WTC11 (cell line): ENCODE results near the gene NFYB. TPM values are rescaled to one million over a fixed set of nuclear protein-coding genes. Genes with fewer than 3 reads are reported as not detected.

ENCODE experiments used
- ATAC-seq: fragments of 200-7000 bp; cut with Tn5 transposase; 2 replicates; pipeline ENCODE4 v1.10.0; 2021; ENCODE audit warnings: mild to moderate bottlenecking, moderate library complexity
- CTCF ChIA-PET: fragments of 300-600 bp; sonication (Branson Sonifier 250); formaldehyde crosslinking; loops from one replicate; lab custom pipeline; 2021; ENCODE audit warnings: antibody characterized with exemption; lab: Charles Lee
- POLR2A ChIA-PET: fragments of 350-600 bp; sonication (Branson Sonifier 250); formaldehyde crosslinking; loops from one replicate; lab custom pipeline; 2021; ENCODE audit warnings: antibody characterized with exemption; lab: Charles Lee
- DNase-seq: peaks from one replicate; pipeline ENCODE4 v3.0.0; 2021; ENCODE audit warnings: low spot score
- H3K27ac Mint-ChIP-seq: 2 replicates; pipeline ENCODE4 v1.8.0; 2021; ENCODE audit warnings: mixed read lengths
- H3K27me3 Mint-ChIP-seq: 2 replicates; pipeline ENCODE4 v1.8.0; 2021; ENCODE audit warnings: low read depth, mild to moderate bottlenecking, moderate library complexity, mixed read lengths
- H3K36me3 Mint-ChIP-seq: 2 replicates; pipeline ENCODE4 v1.8.0; 2021; ENCODE audit warnings: mixed read lengths
- H3K4me1 Mint-ChIP-seq: 2 replicates; pipeline ENCODE4 v1.8.0; 2022; ENCODE audit warnings: mixed read lengths
- H3K4me3 Mint-ChIP-seq: 2 replicates; pipeline ENCODE4 v1.8.0; 2021; ENCODE audit warnings: mild to moderate bottlenecking, moderate library complexity, mixed read lengths
- H3K9me3 Mint-ChIP-seq: 2 replicates; pipeline ENCODE4 v1.8.0; 2021; ENCODE audit warnings: mixed read lengths
- CREB1 ChIP-seq: sonication (generic); formaldehyde crosslinking; IDR thresholded peaks from 2 replicates; pipeline ENCODE4 v1.8.0; 2023; ENCODE audit warnings: mild to moderate bottlenecking, missing genetic modification reagents
- CREM ChIP-seq: sonication (generic); formaldehyde crosslinking; IDR thresholded peaks from 2 replicates; pipeline ENCODE4 v1.8.1; 2022; ENCODE audit warnings: mild to moderate bottlenecking, missing genetic modification reagents, moderate library complexity
- ELF4 ChIP-seq: sonication (generic); formaldehyde crosslinking; IDR thresholded peaks from 2 replicates; pipeline ENCODE4 v1.8.1; 2022; ENCODE audit warnings: low read depth, mild to moderate bottlenecking, moderate library complexity, missing genetic modification reagents
- EMX1 ChIP-seq: fragments of 250-450 bp; sonication (Bioruptor Pico); IDR thresholded peaks from 2 replicates; pipeline ENCODE4 v1.8.0; 2021; ENCODE audit warnings: mild to moderate bottlenecking
- GABPB1 ChIP-seq: sonication (generic); formaldehyde crosslinking; IDR thresholded peaks from 2 replicates; pipeline ENCODE4 v1.8.1; 2023; ENCODE audit warnings: mild to moderate bottlenecking, missing genetic modification reagents
- GTF2I ChIP-seq: fragments of 250-450 bp; sonication (Bioruptor Pico); conservative IDR thresholded peaks from 2 replicates; pipeline ENCODE4 v1.4.0; 2021; ENCODE audit warnings: mild to moderate bottlenecking
- HMGA2 ChIP-seq: fragments of 250-450 bp; sonication (Bioruptor Pico); IDR thresholded peaks from 2 replicates; pipeline ENCODE4 v1.4.0; 2021; ENCODE audit warnings: mild to moderate bottlenecking, moderate library complexity
- JAZF1 ChIP-seq: fragments of 250-450 bp; sonication (Bioruptor Pico); IDR thresholded peaks from 2 replicates; pipeline ENCODE4 v1.9.0; 2021; ENCODE audit warnings: moderate library complexity, mild to moderate bottlenecking, inconsistent platforms
- MXD4 ChIP-seq: fragments of 250-450 bp; sonication (Bioruptor Pico); IDR thresholded peaks from 2 replicates; pipeline ENCODE4 v1.8.0; 2021; ENCODE audit warnings: mild to moderate bottlenecking, moderate library complexity, borderline replicate concordance
- MYBL2 ChIP-seq: sonication (generic); formaldehyde crosslinking; IDR thresholded peaks from 2 replicates; pipeline ENCODE4 v1.8.1; 2023; ENCODE audit warnings: mild to moderate bottlenecking, moderate library complexity, missing genetic modification reagents
- NFYB ChIP-seq: sonication (generic); formaldehyde crosslinking; conservative IDR thresholded peaks from 2 replicates; pipeline ENCODE4 v1.8.0; 2022; ENCODE audit warnings: low read depth, missing genetic modification reagents
- OVOL2 ChIP-seq: fragments of 250-450 bp; sonication (Bioruptor Pico); IDR thresholded peaks from 2 replicates; pipeline ENCODE4 v1.9.0; 2021; ENCODE audit warnings: mild to moderate bottlenecking, borderline replicate concordance
- PRRX2 ChIP-seq: fragments of 250-450 bp; sonication (Bioruptor Pico); IDR thresholded peaks from 2 replicates; pipeline ENCODE4 v1.8.0; 2021; ENCODE audit warnings: mild to moderate bottlenecking
- SMAD4 ChIP-seq: sonication (generic); formaldehyde crosslinking; IDR thresholded peaks from 2 replicates; pipeline ENCODE4 v1.8.0; 2022; ENCODE audit warnings: mild to moderate bottlenecking, missing genetic modification reagents
- ZNF121 ChIP-seq: sonication (generic); formaldehyde crosslinking; IDR thresholded peaks from 2 replicates; pipeline ENCODE4 v1.8.0; 2023; ENCODE audit warnings: missing genetic modification reagents
- ZNF232 ChIP-seq: sonication (generic); formaldehyde crosslinking; IDR thresholded peaks from 2 replicates; pipeline ENCODE4 v1.8.0; 2022; ENCODE audit warnings: mild to moderate bottlenecking, missing genetic modification reagents
- ZNF396 ChIP-seq: fragments of 250-450 bp; sonication (Bioruptor Pico); IDR thresholded peaks from 2 replicates; pipeline ENCODE4 v1.8.0; 2021; ENCODE audit warnings: mild to moderate bottlenecking, moderate library complexity, borderline replicate concordance
- ZNF416 ChIP-seq: fragments of 250-450 bp; sonication (Bioruptor Pico); IDR thresholded peaks from 2 replicates; pipeline ENCODE4 v1.9.0; 2021; ENCODE audit warnings: mild to moderate bottlenecking, inconsistent platforms
- total RNA-seq: library from RNA; stranded (reverse); gene quantifications from 3 replicates; pipeline ENCODE4 v1.2.3, GENCODE V29; 2021
- TF ChIP-seq, protein P1 (sequence below): sonication (generic); formaldehyde crosslinking; IDR thresholded peaks from 2 replicates; pipeline ENCODE4 v1.8.1; 2022; ENCODE audit warnings: missing genetic modification reagents, borderline replicate concordance
- TF ChIP-seq, protein P2 (sequence below): fragments of 200-600 bp; IDR thresholded peaks from 2 replicates; pipeline ENCODE4 v1.8.0; 2022; ENCODE audit warnings: antibody characterized with exemption
- TF ChIP-seq, protein P3 (sequence below): sonication (generic); formaldehyde crosslinking; IDR thresholded peaks from 2 replicates; pipeline ENCODE4 v1.8.0; 2022; ENCODE audit warnings: mild to moderate bottlenecking, missing genetic modification reagents
- TF ChIP-seq, protein P4 (sequence below): sonication (generic); formaldehyde crosslinking; IDR thresholded peaks from 2 replicates; pipeline ENCODE4 v1.8.1; 2023; ENCODE audit warnings: mild to moderate bottlenecking, missing genetic modification reagents, moderate library complexity
- TF ChIP-seq, protein P5 (sequence below): fragments of 250-450 bp; sonication (Bioruptor Pico); IDR thresholded peaks from 2 replicates; pipeline ENCODE4 v1.9.0; 2021; ENCODE audit warnings: moderate library complexity, mild to moderate bottlenecking, inconsistent platforms, borderline replicate concordance

NFYB gene
- total RNA-seq, 1 experiment from 2014 or later, result 33.0 TPM

DNA sequence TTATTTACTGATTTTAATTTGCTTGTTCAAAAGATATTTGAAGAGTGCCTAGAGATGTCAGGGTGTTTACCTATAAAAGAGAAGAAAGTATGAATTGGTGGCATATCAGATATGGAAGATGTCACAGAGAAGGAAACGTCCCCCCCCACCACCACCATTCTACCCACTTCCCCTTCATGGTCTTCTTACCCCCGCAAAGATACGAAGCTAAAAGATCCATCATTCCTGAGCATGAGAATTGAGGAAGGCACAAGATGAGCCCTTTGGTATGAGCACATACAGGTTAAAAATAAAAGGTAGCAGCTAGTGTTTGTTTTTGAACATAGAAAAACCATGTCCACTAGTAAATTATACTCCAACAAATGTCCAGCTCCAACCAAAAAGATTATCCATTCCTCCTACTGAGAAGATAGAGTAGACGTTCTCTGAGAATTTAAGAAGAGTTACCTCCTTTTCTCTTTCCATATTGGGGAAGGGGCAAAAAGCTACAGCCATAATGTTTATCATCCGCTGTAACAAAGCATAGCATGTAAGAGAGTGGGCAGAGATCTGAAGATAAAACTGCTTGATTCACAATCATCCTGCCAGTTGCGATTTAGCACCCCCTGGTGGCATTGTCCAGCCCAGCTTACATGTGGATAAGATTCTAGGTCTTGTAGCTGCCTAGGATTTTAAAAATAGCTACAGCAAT is 29.1 kb downstream of the NFYB start:
- Mint-ChIP-seq H3K36me3 (no peaks in the 10 kb centered on the region), H3K4me1 (peaks cover 21% of the 10 kb centered on the region), H3K4me3 (no peak overlapping the region), H3K27me3 (no peaks in the 10 kb centered on the region), H3K9me3 (no peaks in the 10 kb centered on the region), H3K27ac (no peak overlapping the region)
- no peak for TF ChIP-seq JAZF1 (CRISPR knock-in tag)
- TF ChIP-seq ZNF121, result no peak
- TF ChIP-seq, protein P1, sequence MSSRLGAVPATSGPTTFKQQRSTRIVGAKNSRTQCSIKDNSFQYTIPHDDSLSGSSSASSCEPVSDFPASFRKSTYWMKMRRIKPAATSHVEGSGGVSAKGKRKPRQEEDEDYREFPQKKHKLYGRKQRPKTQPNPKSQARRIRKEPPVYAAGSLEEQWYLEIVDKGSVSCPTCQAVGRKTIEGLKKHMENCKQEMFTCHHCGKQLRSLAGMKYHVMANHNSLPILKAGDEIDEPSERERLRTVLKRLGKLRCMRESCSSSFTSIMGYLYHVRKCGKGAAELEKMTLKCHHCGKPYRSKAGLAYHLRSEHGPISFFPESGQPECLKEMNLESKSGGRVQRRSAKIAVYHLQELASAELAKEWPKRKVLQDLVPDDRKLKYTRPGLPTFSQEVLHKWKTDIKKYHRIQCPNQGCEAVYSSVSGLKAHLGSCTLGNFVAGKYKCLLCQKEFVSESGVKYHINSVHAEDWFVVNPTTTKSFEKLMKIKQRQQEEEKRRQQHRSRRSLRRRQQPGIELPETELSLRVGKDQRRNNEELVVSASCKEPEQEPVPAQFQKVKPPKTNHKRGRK (CRISPR knock-in tag), result no peak
- TF ChIP-seq, protein P2, sequence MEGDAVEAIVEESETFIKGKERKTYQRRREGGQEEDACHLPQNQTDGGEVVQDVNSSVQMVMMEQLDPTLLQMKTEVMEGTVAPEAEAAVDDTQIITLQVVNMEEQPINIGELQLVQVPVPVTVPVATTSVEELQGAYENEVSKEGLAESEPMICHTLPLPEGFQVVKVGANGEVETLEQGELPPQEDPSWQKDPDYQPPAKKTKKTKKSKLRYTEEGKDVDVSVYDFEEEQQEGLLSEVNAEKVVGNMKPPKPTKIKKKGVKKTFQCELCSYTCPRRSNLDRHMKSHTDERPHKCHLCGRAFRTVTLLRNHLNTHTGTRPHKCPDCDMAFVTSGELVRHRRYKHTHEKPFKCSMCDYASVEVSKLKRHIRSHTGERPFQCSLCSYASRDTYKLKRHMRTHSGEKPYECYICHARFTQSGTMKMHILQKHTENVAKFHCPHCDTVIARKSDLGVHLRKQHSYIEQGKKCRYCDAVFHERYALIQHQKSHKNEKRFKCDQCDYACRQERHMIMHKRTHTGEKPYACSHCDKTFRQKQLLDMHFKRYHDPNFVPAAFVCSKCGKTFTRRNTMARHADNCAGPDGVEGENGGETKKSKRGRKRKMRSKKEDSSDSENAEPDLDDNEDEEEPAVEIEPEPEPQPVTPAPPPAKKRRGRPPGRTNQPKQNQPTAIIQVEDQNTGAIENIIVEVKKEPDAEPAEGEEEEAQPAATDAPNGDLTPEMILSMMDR, result peak; percentile 65
- no peak for TF ChIP-seq SMAD4 (CRISPR knock-in tag)
- no peak for TF ChIP-seq ZNF396
- TF ChIP-seq CREM (CRISPR knock-in tag), result no peak
- no peak for TF ChIP-seq PRRX2 (CRISPR knock-in tag)
- ATAC-seq (peak; percentile 91), DNase-seq (peak; percentile 88)
- CTCF ChIA-PET, result interaction anchor here (0.5 to 2.6 kb wide), 37 partner anchors 10 to 594 kb away, joined by 3 to 73 read pairs (median 4); partner anchors contain the start of genes GLT8D2, HCFC2, HSP90B1 and NFYB
- POLR2A ChIA-PET, result interaction anchor here (0.6 kb wide), 1 partner anchor 45 kb away, joined by 4 read pairs; the partner anchor contains the start of gene HCFC2

DNA sequence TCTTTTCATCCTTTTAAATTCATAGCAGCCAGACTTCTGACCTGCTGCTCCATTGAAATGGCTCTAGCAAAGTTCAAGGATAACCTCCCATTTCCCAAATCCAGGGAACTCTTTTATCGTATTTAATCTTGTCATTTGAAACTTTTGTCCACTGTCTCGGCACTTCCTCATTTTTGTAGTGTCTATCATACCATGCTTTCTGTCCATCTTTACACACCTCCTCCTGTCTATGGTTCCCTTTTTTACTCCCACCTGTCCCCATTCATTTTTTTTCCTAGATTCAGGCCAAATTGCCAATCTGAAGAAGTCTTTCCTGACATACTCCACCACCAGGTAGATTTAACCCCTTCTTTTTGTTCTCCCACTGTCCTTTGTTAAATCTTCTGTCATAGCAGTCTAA is 31.0 kb downstream of the NFYB start:
- Mint-ChIP-seq H3K4me1 (peaks cover 21% of the 10 kb centered on the region), H3K27me3 (no peaks in the 10 kb centered on the region), H3K4me3 (no peak overlapping the region), H3K36me3 (no peaks in the 10 kb centered on the region)
- no peak for DNase-seq
- ChIA-PET CTCF (interaction anchor here (1.2 kb wide), 1 partner anchor 43 kb away, joined by 3 read pairs; no protein-coding TSS in a partner anchor), POLR2A (no interaction called here)
- ATAC-seq, result no peak
- TF ChIP-seq MYBL2 (CRISPR knock-in tag) (no peak), OVOL2 (CRISPR knock-in tag) (no peak), MXD4 (CRISPR knock-in tag) (no peak), ZNF416 (CRISPR knock-in tag) (no peak), ZNF232 (no peak), EMX1 (CRISPR knock-in tag) (no peak), CREB1 (no peak), GABPB1 (CRISPR knock-in tag) (no peak), ELF4 (CRISPR knock-in tag) (no peak), GTF2I (CRISPR knock-in tag) (no peak), HMGA2 (CRISPR knock-in tag) (no peak), NFYB (no peak)
- TF ChIP-seq, protein P1 (CRISPR knock-in tag), result no peak
- TF ChIP-seq, protein P3, sequence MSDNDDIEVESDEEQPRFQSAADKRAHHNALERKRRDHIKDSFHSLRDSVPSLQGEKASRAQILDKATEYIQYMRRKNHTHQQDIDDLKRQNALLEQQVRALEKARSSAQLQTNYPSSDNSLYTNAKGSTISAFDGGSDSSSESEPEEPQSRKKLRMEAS (CRISPR knock-in tag), result no peak
- TF ChIP-seq, protein P4, sequence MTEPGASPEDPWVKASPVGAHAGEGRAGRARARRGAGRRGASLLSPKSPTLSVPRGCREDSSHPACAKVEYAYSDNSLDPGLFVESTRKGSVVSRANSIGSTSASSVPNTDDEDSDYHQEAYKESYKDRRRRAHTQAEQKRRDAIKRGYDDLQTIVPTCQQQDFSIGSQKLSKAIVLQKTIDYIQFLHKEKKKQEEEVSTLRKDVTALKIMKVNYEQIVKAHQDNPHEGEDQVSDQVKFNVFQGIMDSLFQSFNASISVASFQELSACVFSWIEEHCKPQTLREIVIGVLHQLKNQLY (CRISPR knock-in tag), result no peak
- TF ChIP-seq, protein P5, sequence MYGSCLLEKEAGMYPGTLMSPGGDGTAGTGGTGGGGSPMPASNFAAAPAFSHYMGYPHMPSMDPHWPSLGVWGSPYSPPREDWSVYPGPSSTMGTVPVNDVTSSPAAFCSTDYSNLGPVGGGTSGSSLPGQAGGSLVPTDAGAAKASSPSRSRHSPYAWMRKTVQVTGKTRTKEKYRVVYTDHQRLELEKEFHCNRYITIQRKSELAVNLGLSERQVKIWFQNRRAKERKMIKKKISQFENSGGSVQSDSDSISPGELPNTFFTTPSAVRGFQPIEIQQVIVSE (CRISPR knock-in tag), result no peak
- TF ChIP-seq, all 79 proteins: peak for 0
- Mint-ChIP-seq H3K9me3 (no peaks in the 10 kb centered on the region), H3K27ac (no peak overlapping the region)
